ENCODE measurements around the gene MYO5A.

- TF ChIP-seq CTCF (IDR thresholded peaks at IDR 0.05) (no peak), POLR2A (IDR thresholded peaks at IDR 0.05; ENCODE audit: low read depth) (no peak), POLR2AphosphoS5 (IDR thresholded peaks at IDR 0.05) (no peak)
These were observed 251.1 kb downstream of the MYO5A start for GRCh38 chr15:52277575-52277974.
